A549 treated with Mapracorat at 1 μM for 4 hours (cell line): Measurements from ENCODE around the gene TMEM131. TPM values are rescaled to one million over a fixed set of nuclear protein-coding genes. Genes with fewer than 3 reads are reported as not detected.

Source experiments
- total RNA-seq: library from RNA; stranded (reverse); fragments of 200-300 nt; extraction: Qiagen RNA extraction; gene quantifications from 5 replicates; pipeline ENCODE4 v1.2.3, GENCODE V29; 2022

Gene TMEM131
- total RNA-seq = 12.7 to 13.9 TPM (median 13.4 TPM) in 5 replicates

GRCh38 chr2:97995734-97996624 lies at the start of gene TMEM131:
Gene TMEM131, minus strand, starts transcription at chr2:97995948. Its CDS starts 286 bp downstream, at chr2:97995662.

GRCh38 chr2:97713296-97714083 lies 282.3 kb downstream of the TMEM131 start, which contains the start of gene ZAP70:
Gene ZAP70, plus strand, starts transcription at chr2:97713576. Its CDS starts 10,461 bp downstream, at chr2:97724037.

Other genes starting within 250 kb of the TMEM131 start
- gene VWA3B, start 91.2 kb upstream of the TMEM131 start, total RNA-seq = 0.33 to 0.80 TPM (median 0.37 TPM) in 3 of 5 replicates, not detected in the others